Transverse colon (tissue), 4 donors: Measurements from ENCODE around the gene C12orf50. TPM values are rescaled to one million over a fixed set of nuclear protein-coding genes. Genes with fewer than 3 reads are reported as not detected.

ENCODE experiments used
- DNase-seq: peaks from one replicate; pipeline ENCODE4 v3.0.0-alpha.2; 2019
- H3K27ac ChIP-seq, 4 donors: fragments of 200-600 bp; sonication (generic); 2 replicates each; pipeline ENCODE4 v1.5.1; 2016 to 2018; ENCODE audit warnings: inconsistent platforms in 4 of 4
- H3K27me3 ChIP-seq: fragments of 200-600 bp; sonication (generic); 2 replicates; pipeline ENCODE4 v1.5.1; 2017; ENCODE audit warnings: inconsistent platforms
- H3K36me3 ChIP-seq, 4 donors: fragments of 200-600 bp; sonication (generic); 2 replicates each; pipeline ENCODE4 v1.5.1; 2017 to 2019; ENCODE audit warnings: inconsistent platforms in 4 of 4
- H3K4me1 ChIP-seq, 4 donors: fragments of 200-600 bp; sonication (generic); 2 replicates each; pipeline ENCODE4 v1.5.1; 2017 to 2020; ENCODE audit warnings: inconsistent platforms in 4 of 4
- H3K4me3 ChIP-seq, 4 donors: fragments of 200-600 bp; sonication (generic); 1 replicate in 1 of 4; 2 replicates in 3 of 4; pipeline versions ENCODE4 v1.5.1 to v1.6.1; 2017 to 2019; ENCODE audit warnings: inconsistent platforms in 4 of 4
- H3K9me3 ChIP-seq, 2 donors: fragments of 200-600 bp; sonication (generic); 2 replicates each; pipeline ENCODE4 v1.5.1; 2017 to 2019; ENCODE audit warnings: inconsistent platforms in 2 of 2
- EP300 ChIP-seq: sonication (generic); formaldehyde crosslinking; IDR thresholded peaks from one replicate; pipeline ENCODE4 v1.6.1; 2017; ENCODE audit warnings: antibody characterized with exemption, low read depth
- POLR2A ChIP-seq: fragments of 450-650 bp; IDR thresholded peaks from one replicate; pipeline ENCODE4 v1.6.1; 2016; ENCODE audit warnings: antibody characterized with exemption, mild to moderate bottlenecking, moderate library complexity
- POLR2AphosphoS5 ChIP-seq, 3 donors: sonication (generic); formaldehyde crosslinking; IDR thresholded peaks; one replicate each; pipeline ENCODE4 v1.6.1; 2016; ENCODE audit warnings: antibody characterized with exemption in 3 of 3
- WGBS, 2 donors: methylation state at CpG; one replicate each; pipeline ENCODE4 v1.1.5; 2018; ENCODE audit warnings: low coverage in 1 of 2; 5-methylcytosine and 5-hydroxymethylcytosine counted together
- in situ Hi-C, 4 donors: fragments of 200-750 bp; cut with MboI; loops; one replicate each; pipeline versions ENCODE4 v1.15.0 to v1.15.1; 2017; ENCODE audit warnings: low sequenced_read_pairs in 3 of 4, low pct_ligation_motif_present in 1 of 4, low pct_unique_long_range_greater_than_20kb in 1 of 4
- intact Hi-C: fragments of 100-400 bp; cut with DNase I; formaldehyde crosslinking; loops from one replicate; pipeline ENCODE4 v1.15.1; 2023; ENCODE audit warnings: low total_unique reads
- total RNA-seq, 4 donors: library from RNA; depleted of rRNA; stranded (reverse); fragments of >200 nt; gene quantifications; one replicate each; pipeline ENCODE4 v1.1.0, GENCODE V29; 2016
- TF ChIP-seq, protein P1 (sequence below), 5 experiments: fragments of 200-600 bp in 3 of 5; fragments of 450-650 bp in 2 of 5; sonication (generic) in 3 of 5; IDR thresholded peaks; 1 replicate in 2 of 5; 2 replicates in 3 of 5; pipeline ENCODE4 v1.5.1; 2016 to 2017; ENCODE audit warnings: antibody characterized with exemption in 5 of 5, inconsistent platforms in 3 of 5, mild to moderate bottlenecking in 2 of 5, moderate library complexity in 1 of 5

C12orf50 gene
- total RNA-seq, 4 donors from 2014 or later, result not detected

DNA sequence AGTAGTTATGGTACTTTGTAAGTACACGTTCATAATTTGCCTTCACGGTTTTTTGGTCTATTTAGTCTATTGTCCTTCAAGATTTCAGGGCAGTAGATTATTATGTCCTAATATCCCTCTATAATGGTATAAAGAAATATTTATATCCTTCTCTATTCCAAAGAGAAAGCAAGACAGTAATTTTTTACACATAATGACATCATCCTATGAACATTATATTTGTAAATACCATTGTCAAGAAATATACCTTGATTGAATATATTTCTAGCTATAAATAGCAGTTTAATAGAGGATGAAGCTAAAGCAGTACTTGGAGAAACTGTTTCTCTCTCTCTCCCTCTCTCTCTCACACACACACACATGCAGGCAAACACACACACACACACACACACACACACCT, 77.0 kb downstream of the C12orf50 start:
- whole genome bisulfite sequencing, 2 donors, result 75 to 84% methylated on average over 2 of the region's 2 CpGs
- H3K27ac ChIP-seq, result no peak overlapping the region

DNA sequence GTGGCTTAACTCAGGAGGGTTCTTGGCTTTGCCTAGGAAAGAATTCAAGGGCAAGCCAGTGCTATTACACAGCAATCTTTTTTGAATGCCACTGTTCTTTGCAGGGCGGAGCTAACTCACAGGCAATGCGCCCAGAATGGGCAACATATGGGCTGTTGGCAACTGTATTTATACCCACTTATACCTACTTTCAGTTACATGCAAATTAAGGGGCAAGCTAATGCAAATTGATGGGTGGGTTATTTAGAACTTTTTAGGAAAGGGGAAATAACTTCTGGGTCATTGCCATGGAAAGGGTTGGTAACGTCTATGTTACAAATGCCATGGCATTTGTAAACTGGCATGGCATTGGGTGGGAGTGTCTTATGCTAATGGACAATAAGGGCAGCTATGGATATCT, 85.4 kb downstream of the C12orf50 start:
- in situ Hi-C loops, result no loop called here
- H3K4me1 ChIP-seq, result no peaks in the 10 kb centered on the region
- H3K27ac ChIP-seq, result no peak overlapping the region
- intact Hi-C loops, result no loop called here
- DNase-seq, result no peak
- H3K4me3 ChIP-seq, result no peak overlapping the region
- H3K27me3 ChIP-seq, result no peaks in the 10 kb centered on the region
- H3K9me3 ChIP-seq, result no peaks in the 10 kb centered on the region
- 71% methylated on average over 3 of the region's 3 CpGs; no CpG with 5 or more reads in 1 of the 2 donors for WGBS, 2 donors
- no peaks in the 10 kb centered on the region for H3K36me3 ChIP-seq
- TF ChIP-seq POLR2AphosphoS5 (IDR thresholded peaks at IDR 0.05) (no peak), EP300 (no peak), POLR2A (no peak)
- TF ChIP-seq, protein P1, sequence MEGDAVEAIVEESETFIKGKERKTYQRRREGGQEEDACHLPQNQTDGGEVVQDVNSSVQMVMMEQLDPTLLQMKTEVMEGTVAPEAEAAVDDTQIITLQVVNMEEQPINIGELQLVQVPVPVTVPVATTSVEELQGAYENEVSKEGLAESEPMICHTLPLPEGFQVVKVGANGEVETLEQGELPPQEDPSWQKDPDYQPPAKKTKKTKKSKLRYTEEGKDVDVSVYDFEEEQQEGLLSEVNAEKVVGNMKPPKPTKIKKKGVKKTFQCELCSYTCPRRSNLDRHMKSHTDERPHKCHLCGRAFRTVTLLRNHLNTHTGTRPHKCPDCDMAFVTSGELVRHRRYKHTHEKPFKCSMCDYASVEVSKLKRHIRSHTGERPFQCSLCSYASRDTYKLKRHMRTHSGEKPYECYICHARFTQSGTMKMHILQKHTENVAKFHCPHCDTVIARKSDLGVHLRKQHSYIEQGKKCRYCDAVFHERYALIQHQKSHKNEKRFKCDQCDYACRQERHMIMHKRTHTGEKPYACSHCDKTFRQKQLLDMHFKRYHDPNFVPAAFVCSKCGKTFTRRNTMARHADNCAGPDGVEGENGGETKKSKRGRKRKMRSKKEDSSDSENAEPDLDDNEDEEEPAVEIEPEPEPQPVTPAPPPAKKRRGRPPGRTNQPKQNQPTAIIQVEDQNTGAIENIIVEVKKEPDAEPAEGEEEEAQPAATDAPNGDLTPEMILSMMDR (IDR thresholded peaks at IDR 0.05), result no peak

More for the DNA sequence above, 77.0 kb downstream of the C12orf50 start:
- Histone ChIP-seq H3K4me3 (no peak overlapping the region), H3K27me3 (no peaks in the 10 kb centered on the region), H3K9me3 (no peaks in the 10 kb centered on the region), H3K36me3 (no peaks in the 10 kb centered on the region), H3K4me1 (no peaks in the 10 kb centered on the region)
- intact Hi-C loops (no loop called here), in situ Hi-C loops (no loop called here)
- TF ChIP-seq POLR2A, result no peak
- TF ChIP-seq EP300, result no peak
- TF ChIP-seq, protein P1 (IDR thresholded peaks at IDR 0.05), result no peak
- TF ChIP-seq POLR2AphosphoS5 (IDR thresholded peaks at IDR 0.05), result no peak
- DNase-seq, result no peak

DNA sequence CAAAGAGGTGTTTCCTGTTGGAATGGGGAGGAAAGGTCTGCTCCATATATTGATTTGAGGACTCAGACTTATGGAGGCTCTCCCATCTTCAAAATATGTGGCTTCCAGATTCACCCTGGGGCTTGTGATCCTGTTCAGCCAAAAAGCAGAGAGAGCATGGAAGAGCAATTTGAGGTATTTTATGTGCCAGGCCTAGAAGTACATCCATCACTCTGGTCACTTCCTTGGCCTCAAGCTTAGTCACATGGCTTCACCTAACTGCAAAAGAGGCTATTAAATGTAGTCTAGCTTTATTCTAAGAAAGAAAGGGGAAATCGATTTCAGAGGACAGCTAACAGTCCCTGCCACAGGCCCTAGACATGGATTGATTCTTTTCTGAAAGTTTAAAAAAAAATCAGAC, 86.2 kb downstream of the C12orf50 start:
- no peaks in the 10 kb centered on the region for H3K36me3 ChIP-seq
- H3K27ac ChIP-seq, result no peak overlapping the region
- TF ChIP-seq POLR2AphosphoS5 (IDR thresholded peaks at IDR 0.05) (no peak), POLR2A (no peak), EP300 (no peak)
- TF ChIP-seq, protein P1 (IDR thresholded peaks at IDR 0.05), result no peak
- H3K27me3 ChIP-seq, result no peaks in the 10 kb centered on the region
- DNase-seq, result no peak
- no peaks in the 10 kb centered on the region for H3K4me1 ChIP-seq
- in situ Hi-C loops, result no loop called here
- intact Hi-C loops, result no loop called here
- H3K9me3 ChIP-seq, result no peaks in the 10 kb centered on the region
- 47 to 62% methylated on average over 1 of the region's 1 CpG for WGBS, 2 donors
- H3K4me3 ChIP-seq, result no peak overlapping the region

DNA sequence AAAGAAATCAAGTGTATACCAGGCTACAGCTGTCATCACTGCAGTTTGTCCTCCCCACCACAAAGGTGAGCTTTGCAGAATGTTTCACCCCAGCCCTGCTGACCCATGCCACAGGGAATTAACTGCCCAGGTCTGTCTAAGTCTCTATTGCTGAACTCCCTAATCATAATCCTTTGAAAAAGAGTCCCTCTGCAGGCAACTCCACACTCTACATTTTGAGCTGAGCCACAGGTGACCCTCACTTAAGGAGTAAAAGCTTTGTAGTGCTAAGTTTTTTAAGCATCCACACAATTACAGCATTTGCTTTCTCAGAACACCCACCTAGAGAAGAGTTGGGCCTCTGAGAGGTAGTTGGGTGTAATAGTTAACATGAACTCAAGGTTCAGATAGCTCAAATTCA, 90.0 kb downstream of the C12orf50 start:
- TF ChIP-seq POLR2A (no peak), POLR2AphosphoS5 (IDR thresholded peaks at IDR 0.05) (no peak), EP300 (no peak)
- no peaks in the 10 kb centered on the region for H3K9me3 ChIP-seq
- DNase-seq, result no peak
- H3K36me3 ChIP-seq, result no peaks in the 10 kb centered on the region
- H3K4me3 ChIP-seq, result no peak overlapping the region
- intact Hi-C loops (no loop called here), in situ Hi-C loops (no loop called here)
- no peak overlapping the region for H3K27ac ChIP-seq
- H3K27me3 ChIP-seq, result no peaks in the 10 kb centered on the region
- H3K4me1 ChIP-seq, result no peaks in the 10 kb centered on the region

DNA sequence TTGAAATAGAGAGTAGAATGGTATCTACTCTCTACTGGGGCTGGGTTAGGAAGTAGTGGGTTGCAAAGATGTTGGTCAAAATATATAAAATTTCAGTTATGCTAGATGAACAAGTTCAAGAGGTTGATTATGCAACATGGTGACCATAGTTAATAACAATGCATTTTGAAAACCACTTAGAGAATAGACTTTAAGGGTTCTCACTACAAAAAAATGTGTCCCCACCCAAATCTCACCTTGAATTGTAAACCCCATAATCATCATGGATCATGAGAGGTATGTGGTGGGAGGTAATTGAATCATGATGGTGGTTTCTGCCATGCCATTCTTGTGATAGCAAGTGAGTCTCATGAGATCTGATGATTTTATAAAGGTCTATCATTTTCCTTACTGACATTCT, 94.0 kb downstream of the C12orf50 start:
- Histone ChIP-seq H3K27me3 (no peaks in the 10 kb centered on the region), H3K27ac (no peak overlapping the region), H3K4me1 (no peaks in the 10 kb centered on the region), H3K36me3 (no peaks in the 10 kb centered on the region), H3K9me3 (no peaks in the 10 kb centered on the region), H3K4me3 (no peak overlapping the region)
- intact Hi-C loops (no loop called here), in situ Hi-C loops (no loop called here)
- DNase-seq, result no peak
- TF ChIP-seq EP300 (no peak), POLR2AphosphoS5 (IDR thresholded peaks at IDR 0.05) (no peak), POLR2A (no peak)
- TF ChIP-seq, protein P1 (IDR thresholded peaks at IDR 0.05), result no peak
